SK-N-MC (cell line): ENCODE data around the gene MAGEH1.

Experiments
- EZH2 ChIP-seq: fragments of 200-600 bp; sonication (generic); IDR thresholded peaks from one replicate; pipeline ENCODE4 v1.6.1; 2017; ENCODE audit warnings: antibody characterized with exemption
- FOXP2 ChIP-seq: optimal IDR thresholded peaks from 2 replicates; pipeline ENCODE3; 2011; ENCODE audit warnings: mild to moderate bottlenecking, moderate library complexity; ENCODE audit not compliant: insufficient read depth; ENCODE audit errors: extremely low read length, control extremely low read depth
- POLR2AphosphoS5 ChIP-seq: IDR thresholded peaks from 2 replicates; pipeline ENCODE4 v1.6.1; 2012; ENCODE audit warnings: mild to moderate bottlenecking, low read depth, low read length, borderline replicate concordance

- no peak for TF ChIP-seq POLR2AphosphoS5
- TF ChIP-seq EZH2 = no peak
- TF ChIP-seq FOXP2 = no peak
These were observed 852 bp downstream of the MAGEH1 start for GRCh38 chrX:55452833-55453124.
